DMS 273 (cell line): ENCODE data around the gene ST6GALNAC4.

Experiments
- DNase-seq: peaks from one replicate; lab custom pipeline; 2025; ENCODE audit not compliant: unreplicated experiment; lab: John Stamatoyannopoulos, UW

The ST6GALNAC4 gene, protein sequence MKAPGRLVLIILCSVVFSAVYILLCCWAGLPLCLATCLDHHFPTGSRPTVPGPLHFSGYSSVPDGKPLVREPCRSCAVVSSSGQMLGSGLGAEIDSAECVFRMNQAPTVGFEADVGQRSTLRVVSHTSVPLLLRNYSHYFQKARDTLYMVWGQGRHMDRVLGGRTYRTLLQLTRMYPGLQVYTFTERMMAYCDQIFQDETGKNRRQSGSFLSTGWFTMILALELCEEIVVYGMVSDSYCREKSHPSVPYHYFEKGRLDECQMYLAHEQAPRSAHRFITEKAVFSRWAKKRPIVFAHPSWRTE

DNA sequence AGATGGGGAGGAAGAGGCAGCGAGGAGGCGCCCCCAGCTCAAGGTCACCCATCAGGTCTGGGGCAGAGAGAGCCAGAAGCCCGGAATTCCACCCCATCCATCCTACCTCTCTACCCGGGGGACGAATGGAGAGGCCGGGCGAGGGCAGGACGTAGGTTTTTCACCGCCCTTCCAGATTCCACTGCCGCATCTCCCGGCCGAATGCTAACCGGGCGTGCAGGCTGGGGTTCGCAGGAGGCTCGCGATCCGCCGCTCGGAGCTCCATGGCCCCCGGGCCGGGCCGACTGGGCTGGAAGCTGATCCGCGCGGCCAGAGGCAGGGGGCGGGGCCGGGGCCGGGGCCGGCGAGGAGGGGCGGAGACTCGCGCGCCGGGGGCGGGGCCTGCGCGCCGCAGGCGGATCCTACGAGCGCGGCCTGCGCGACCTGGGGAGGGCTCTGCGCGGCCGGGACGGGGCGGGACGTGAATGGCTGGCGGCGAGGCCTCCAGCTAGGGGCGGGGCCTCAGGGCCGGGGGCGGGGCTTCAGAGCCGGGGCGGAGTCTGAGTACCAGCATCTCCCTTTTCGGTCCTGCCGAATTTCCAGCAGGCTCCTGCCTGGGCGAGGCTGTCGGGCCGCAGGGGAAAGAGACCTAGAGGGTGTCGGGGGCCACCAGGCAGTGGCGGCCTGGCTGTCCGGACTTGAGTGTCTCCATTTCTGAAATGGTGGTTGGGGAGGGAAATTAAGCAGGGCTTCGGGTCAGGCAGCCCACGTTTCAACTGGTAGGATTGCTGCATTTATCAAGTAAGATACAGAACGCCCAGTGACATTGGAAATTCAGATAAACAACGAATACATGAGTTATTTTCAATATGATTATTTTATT is at the start of gene ST6GALNAC4:
Gene ST6GALNAC4 (minus strand): TSS at position 322 of the 862 bp plus-strand sequence. CDS start 622 bp downstream, outside the sequence.
- DNase-seq: peak; percentile 95

DNA sequence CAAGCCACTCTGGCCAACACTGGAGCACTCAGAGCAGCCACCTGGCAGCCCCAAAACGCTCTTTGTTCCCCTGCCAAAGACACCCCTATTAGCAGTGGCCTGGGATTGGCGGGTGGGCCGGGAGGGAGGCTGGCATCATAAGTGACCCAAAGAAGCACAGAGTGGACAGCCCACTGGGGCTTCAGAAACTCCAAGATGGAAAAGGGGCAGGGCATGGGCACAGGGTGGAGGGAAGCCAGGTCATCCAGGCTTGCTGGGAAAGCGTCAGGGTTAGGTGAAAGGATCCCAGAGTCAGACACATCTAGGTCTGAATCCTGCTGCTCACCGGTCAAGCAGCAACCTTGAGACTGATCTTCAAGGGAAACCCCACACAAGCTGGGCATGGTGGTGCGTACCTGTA is 49.1 kb upstream of the ST6GALNAC4 start:
- no peak for DNase-seq

DNA sequence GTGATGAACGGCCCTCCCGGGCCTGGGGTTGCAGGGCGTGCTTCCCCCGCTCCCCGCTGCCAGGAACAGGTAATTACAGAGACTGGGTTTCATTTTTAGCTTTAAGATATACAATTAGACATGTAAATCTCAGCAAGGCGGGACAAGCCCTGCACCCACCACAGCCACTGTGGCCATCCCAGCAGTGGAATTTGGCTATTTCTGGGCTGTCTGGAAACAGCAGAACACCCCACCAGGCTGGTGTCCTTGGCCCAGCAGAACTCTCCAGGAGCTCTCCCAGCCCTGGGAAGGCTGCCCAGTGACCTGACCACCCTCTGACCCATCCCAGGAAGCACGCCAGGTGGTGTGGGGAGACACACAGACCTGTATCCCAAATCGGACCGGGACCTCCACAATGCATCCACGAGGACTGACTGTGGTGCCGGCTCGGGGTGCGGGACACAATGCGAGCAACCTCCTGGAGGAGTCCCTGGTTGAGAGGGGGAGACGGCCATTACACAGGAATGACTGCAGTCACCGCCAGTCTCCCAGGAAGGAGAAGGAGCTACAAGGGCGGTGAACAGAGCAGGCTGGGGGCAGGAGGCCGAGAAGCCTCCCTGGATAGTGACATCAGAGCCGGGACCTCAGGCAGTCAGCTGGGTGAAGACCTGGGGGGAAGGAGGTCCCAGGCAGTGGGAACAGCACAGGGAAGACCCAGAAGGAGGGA is 46.7 kb upstream of the ST6GALNAC4 start:
- DNase-seq: no peak

DNA sequence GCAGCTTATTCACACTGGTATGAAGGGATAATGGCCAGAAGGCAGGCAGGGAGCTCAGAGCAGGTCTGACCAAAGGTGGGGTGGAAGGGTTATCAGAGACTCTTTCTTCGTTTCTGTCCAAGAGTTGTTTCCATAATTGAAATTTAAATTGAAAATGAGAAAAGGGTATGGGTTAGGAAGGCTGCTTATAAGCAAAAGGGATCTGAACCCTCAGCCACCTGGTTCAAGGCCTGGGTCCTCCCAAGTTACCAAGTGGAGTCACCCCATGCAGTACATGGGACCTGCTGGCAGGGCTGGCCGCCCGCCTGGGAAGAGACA is 46.2 kb upstream of the ST6GALNAC4 start:
- DNase-seq: peak; percentile 75

DNA sequence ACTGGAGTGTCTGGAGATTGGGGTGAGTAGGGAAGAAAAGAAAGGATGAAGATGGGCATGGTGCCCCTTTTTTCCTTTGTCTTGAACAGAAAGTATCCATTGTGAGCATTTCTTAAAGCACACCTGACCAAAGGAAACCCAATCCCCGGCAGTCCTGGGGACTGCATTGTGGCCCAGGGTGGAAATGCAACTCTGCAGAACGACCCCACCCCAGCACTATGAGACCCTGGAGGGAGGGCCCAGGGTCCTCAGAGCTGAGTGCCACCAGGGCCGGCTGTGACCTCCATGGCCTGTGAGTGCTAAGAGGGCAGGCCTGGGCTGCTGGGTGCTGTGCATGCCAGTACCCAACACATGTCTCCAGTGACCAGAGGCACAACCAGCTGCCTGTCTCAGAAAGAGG is 45.4 kb upstream of the ST6GALNAC4 start:
- DNase-seq: no peak

DNA sequence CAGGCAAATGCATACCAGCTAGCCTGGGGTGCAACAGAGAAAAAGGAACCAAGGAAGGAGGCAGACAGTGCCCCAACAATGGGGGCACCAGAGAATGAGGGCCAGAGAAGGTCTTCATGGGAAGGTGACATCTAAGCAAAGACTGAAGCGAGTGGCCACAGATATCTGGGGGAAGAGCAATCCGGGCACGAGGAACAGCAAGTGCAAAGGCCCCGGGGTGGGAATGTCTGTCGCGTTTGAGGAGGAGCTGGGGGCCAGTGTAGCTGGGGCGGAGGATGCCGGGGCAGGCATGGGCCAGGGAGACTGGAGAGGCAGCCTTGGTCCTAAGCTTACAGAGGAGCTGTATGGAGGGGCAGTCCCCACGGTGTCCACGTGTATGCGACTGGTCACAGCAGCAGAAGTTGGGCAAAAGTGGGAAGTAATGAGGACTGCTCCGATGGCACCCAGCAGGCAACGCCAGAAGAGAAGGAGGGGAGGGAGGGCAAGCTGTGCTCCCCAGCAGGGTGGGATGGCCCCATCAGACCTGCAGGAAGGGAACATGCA is 44.8 kb upstream of the ST6GALNAC4 start:
- DNase-seq: no peak

DNA sequence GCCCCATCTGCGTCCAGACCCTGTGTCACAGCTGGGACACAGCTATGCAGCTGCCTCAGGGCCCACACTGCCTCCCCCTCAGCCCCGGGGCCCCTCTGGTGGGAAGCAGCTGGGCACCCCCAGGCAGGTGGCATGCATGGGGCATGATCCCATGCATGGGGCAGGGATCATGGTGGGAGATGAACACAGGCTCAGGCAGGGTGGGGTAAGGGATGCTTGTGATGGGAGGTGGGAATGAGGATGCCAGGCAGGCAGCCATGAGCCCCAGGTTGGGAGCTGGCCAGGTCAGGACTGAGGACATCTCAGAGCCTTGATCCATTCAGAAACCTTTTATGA is 44.3 kb upstream of the ST6GALNAC4 start:
- DNase-seq: no peak

DNA sequence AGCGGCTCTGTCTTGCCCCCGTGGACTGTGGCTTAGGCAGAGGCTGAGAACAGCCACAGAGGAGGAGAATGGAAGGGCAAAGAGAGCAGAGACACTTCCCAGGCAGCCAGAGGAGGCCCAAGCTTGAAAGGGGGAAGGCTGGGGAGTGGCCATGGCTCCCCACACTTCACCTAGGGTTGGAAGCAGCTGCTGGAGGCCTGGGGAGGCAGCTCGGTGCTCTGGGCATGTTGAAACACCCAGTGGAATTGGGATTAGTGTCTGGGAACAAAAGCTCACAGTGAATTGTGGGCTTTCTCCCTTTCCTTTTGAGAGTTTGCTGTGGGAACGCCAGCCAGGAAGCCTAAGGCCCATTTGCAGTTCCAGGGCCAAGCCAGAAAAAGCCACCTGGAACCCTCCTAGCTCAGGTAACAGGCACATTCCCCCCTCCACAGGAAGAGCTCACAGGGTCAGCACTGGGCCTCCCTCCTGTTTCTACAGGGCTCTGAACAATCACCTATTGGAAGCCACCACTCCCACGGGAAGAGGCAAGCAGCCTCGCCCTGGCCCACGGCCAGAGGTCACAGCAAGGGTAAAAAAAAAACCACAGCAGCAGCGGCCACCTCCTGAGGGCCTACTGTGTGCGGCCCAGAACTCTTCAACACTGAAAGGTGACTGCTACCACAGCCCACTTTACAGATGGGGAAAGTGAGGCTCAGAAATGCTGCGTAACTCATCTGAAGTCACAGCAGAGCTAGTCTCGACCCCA is 43.7 kb upstream of the ST6GALNAC4 start:
- DNase-seq: peak; percentile 31

DNA sequence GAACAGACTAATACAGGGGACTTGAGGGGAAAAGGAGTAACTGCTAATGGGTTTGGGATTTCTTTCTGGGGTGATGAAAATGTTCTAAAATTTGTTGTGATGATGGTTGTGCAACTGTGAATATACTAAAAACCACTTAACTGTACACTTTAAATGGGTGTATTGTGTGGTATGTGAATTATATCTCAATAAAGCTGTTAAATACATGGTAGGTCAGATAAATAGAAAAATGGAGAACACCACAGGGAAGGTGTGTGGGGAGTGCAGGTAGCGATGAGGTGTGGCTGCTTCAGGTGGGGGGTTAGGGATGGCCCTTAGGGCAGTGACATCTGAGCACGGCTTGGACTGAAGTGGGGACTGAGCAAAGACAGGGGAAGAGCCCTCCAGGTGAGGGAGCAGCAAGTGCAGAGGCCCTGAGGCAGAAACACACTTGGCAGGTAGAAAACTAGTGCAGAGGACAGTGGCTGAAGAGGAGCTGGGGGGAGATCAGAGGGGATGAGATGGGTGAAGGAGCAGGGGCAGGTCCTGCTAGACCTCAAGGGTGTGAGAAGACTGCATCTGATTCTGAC is 43.1 kb upstream of the ST6GALNAC4 start:
- DNase-seq: no peak

DNA sequence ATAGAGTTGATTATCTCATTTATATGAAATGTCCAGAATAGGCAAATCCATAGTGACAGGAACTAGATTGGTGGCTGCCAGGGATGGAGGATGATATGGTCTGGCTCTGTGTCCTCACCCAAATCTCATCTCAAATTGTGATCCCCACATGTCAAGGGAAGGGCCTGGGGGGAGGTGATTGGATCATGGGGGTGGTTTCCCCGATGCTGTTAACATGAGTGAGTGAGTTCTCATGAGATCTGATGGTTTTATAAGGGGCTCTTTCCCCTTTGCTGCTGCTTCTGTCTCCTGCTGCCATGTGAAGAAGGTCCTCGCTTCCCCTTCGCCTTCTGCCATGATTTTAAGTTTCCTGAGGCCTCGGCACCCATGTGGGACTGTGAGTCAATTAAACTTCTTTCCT is 42.6 kb upstream of the ST6GALNAC4 start:
- DNase-seq: no peak

DNA sequence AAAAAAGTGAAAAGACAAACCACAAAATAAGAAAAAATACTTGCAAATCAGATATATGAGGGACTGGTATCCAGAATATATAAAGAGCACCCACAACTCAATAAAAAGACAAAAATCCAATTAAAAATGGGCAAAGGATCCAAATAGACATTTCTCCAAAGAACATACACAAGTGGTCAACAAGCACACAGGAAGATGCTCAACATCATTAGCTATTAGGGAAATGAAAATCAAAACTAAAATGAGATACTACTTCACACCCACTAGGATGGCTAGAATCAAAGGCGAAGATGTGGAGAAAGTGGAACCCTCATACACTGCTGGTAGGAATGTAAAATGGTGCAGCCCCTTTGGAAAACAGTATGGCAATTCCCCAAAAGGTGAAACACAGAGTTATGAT is 41.9 kb upstream of the ST6GALNAC4 start:
- no peak for DNase-seq

DNA sequence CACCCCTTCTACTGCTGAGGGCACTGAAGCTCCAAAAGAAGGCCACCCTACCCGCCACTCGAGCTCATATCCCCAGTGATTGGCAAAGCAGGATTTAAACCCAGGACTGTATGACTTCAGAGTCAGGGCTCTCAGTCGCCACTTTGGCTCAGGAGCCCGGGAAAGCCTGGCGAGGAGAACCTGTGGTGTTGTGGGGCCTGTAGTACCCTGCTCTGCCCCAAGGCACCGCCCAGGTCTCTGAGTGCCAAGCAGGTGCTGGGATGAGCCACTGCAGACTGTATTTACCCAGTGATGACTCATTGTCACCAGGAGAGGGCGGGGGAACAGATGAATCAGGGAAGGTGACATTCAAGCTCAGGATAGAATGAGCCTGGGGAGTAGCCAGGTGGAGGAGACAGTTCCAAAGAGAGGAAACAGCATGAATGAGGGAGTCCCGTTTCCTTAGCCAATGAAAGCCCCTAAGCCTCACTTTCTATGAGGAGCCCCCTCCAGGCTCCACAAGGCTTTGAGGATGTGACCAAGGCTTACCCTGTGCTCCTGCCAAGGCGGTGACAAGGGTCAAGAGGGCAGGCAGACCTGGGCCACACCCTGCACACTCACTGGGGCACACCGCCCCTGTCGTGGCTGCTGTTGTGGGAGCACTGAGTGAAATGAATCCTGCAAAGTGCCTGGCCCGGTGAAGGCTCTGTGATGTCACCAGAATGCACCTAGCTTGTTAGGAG is 38.6 kb upstream of the ST6GALNAC4 start:
- DNase-seq: peak; percentile 72

DNA sequence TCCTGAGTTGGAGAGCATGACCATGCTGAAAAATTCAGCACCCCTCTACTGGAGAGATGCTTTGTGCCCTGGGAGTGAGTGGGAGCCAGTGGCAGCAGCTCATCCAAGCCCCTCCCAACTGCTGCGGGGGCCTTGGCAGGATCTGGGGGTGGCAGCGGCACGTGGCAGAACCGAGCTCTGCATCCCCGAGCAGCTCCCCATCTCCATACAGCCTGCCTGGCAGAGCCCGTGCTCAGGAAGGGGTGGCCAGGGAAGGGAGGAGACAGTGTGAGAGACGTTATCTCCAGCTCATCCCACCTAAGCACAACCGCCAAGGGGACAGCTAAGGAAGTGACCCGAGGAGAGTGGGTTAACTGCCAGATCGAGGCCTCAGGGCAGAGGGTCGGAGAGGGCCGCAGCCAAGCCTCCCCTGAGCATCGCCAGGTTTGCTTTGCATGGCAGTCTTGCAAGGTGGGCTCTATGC is 38.0 kb upstream of the ST6GALNAC4 start:
- no peak for DNase-seq

DNA sequence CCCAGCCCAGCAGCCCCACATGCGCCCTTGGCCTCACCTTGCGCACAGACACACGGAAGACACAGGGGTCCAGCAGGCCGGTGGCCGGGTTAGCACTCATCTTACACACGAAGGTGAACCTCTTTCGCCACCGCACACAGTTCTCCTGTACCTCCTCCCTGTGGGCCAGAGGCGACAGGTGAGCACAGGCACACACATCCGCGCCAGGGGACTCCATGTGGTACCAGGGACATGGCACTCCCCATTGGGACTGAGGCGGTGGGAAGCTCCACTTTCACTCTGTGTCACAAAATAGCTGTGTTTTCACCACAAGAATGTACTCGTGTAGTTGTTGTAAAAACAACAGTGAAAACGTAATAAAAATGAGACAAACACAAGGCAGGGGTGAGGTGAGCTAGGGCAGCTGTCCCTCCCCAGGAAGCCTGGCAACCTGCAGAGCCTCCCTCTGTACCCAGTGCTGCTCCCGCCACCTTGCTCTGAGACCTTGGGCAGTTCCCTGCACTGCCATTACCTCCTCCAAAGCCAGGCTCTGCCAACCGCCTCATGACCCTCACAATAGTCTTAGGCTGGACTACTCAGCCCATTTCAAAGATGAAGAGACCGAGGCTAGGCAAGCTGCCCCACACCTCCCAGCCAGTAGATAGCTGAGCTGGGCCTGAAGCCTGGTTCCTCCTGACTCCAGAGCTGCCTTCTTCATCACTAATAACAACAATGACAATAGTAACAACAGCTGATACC is 37.1 kb upstream of the ST6GALNAC4 start:
- no peak for DNase-seq

DNA sequence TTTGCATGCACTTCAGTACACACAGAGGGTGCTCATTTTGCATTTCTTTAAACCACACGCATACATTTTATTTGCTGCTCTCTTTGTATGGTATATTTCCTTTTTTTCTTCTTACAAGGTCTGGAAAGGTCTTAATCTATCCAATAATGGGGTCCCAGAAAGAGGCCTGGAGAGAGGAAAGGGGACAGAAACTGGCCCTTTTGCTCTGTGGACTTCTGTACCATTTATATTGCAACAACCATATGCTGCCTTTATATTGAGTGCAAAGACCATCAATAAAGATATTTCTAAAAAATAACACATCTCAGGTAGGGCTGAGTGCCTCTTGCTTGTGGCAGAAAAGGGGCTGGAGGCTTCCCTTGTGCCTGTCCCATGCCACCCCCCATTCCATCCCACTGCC is 36.3 kb upstream of the ST6GALNAC4 start:
- DNase-seq: no peak

DNA sequence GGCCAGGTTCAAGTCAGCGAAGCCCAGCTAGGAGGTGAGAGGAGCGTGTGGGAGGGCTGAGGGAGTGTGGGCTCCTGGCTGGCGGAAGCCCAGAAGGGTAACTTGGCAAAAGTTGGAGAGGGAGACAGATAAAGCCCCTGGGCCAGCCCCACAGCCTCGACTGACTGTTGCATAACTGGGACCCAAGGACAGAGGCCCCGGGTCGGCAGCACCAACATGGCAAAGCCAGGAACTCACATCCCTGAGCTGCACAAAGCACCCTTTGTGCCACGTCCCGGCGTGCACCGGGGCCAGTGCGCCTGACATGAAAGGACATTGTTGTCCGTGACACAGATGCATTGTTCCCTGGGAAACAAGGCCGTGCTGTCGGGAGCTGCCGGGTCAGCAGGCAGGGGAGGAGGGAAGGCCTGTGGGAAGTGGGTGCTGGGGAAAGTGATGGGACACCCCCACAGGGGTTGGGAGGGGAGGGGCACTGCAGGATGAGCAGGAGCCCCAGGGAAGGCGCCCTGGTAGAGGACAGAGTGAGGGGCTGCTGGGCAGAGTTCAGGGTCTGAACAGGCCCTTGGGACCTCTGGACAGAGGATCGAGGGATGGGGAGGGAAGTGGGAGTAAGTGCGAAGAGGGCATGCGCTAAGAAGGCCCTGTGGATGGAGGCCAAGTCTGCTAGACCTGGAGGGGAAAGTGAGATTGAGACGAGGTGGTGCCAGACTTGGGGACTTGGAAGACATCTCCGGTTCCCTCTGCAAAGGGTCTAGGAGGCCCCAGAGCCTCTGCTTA is 33.9 kb upstream of the ST6GALNAC4 start:
- DNase-seq: no peak

DNA sequence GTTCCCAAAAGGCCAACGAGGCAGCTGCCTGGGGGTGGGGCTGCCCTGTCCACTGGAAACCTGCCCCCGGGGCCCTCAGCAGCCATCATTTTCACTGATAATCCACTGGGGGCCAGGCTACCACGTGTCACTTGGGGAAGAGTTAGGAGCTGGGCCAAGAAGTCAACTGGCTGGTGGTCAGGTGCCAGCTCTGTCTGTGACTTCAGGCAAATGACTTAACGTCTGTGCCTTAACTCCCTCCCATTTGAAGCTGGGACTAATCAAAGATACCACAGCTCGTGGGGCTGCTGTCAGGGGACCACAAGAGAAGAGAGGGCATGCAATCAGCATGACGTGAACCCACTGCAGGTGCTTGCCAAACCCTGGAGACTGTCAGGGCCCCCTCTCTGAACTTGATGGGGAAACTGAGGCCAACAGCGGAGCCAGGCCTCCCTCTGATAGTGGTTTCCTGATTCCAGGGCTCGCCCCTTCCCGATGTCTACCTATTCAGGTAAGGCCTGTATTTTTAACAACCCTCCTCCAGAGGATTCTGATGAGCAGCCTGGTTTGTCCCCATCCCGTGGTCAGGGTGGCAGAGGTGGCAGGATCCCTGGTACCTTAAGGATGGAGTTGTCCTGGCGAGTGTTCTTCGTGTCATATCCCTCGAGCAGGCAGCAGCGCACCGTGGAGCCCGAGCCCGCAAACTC is 33.1 kb upstream of the ST6GALNAC4 start:
- DNase-seq: no peak
